ENCODE results near the gene HRG.
"Not testable (repeated sequence)": the region's sequence is repeated elsewhere in the genome, so short reads cannot be mapped to it uniquely, and the experiment has no call there.

Gene HRG, protein sequence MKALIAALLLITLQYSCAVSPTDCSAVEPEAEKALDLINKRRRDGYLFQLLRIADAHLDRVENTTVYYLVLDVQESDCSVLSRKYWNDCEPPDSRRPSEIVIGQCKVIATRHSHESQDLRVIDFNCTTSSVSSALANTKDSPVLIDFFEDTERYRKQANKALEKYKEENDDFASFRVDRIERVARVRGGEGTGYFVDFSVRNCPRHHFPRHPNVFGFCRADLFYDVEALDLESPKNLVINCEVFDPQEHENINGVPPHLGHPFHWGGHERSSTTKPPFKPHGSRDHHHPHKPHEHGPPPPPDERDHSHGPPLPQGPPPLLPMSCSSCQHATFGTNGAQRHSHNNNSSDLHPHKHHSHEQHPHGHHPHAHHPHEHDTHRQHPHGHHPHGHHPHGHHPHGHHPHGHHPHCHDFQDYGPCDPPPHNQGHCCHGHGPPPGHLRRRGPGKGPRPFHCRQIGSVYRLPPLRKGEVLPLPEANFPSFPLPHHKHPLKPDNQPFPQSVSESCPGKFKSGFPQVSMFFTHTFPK

DNA sequence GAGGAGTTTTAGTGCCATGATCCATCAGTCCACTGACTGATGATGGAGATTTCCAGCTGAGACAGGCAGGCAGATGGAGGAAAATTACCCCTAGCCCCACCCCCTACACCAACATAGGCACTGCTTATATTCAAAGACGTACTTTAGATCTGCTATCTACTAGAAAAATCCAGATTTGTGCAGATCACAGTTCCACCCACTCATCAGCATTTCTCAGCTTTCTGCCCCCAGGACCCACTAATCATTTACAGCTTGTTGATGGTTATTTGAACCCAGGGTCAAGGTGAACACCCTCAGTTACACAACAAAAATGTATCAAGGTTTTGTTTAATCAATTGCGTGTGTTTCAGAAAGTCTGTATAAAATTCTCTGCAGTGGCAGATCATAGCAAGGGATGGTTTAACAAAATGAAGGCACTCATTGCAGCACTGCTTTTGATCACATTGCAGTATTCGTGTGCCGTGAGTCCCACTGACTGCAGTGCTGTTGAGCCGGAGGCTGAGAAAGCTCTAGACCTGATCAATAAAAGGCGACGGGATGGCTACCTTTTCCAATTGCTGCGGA is at the start of gene HRG:
Gene HRG, plus strand, starts transcription at position 390 of the 564 bp plus-strand sequence. Its CDS starts 18 bp downstream, at position 408.
- no peak for DNase-seq (ENCODE audit: low read depth in 1 of 2, low spot score in 1 of 2)

DNA sequence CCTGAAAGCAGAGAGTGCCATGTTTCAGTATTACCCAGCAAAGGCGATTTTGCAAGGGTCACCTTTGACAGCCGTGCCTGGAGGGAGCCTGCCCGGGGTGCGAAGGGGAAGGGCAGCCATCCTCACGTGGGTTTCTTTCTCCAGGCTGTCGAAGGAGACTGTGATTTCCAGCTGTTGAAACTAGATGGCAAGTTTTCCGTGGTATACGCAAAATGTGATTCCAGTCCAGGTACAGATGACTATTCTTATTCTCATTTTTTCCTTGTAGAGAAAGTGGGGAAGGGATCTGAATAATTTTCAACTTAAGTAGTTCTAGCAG is 49.6 kb upstream of the HRG start:
- DNase-seq (ENCODE audit: low read depth in 1 of 2, low spot score in 1 of 2) = no peak

DNA sequence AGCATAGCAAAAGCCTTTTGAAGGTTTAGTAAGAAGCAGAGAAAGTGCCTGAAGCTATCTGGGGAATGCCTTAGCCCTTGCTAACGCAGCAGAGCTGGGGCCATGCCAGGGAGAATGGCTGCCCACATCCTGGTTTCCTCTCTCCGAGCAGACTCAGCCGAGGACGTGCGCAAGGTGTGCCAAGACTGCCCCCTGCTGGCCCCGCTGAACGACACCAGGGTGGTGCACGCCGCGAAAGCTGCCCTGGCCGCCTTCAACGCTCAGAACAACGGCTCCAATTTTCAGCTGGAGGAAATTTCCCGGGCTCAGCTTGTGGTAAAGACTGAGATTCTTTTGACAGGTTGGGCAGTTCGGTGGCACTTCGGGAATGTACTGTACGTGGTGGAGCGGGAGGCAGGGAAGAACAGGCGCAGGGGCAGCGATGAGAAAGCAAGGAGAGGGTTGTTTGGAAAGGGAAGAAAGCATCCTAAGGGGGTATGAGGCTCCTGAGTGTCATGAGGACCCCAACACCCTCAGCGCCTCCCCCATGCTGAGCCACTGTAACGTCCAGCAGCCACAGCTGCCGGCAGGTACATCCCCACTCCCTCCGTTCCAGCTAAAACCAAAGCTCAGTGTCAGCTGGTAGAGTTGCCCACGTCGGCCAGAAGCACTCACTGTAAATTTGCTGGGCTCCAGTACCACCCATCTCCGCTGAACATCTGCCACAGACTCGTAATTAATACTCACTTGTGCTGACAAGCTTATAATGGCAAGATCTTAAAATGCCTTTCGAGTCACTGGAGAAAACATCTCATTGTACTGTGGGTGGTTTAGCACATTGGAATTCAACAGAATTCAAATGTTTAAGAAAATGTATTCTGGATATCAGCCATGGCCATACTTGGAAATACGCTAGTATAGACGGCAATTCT is 48.5 kb upstream of the HRG start:
- DNase-seq (ENCODE audit: low read depth in 1 of 2, low spot score in 1 of 2) = peak; percentile 70 to 81

DNA sequence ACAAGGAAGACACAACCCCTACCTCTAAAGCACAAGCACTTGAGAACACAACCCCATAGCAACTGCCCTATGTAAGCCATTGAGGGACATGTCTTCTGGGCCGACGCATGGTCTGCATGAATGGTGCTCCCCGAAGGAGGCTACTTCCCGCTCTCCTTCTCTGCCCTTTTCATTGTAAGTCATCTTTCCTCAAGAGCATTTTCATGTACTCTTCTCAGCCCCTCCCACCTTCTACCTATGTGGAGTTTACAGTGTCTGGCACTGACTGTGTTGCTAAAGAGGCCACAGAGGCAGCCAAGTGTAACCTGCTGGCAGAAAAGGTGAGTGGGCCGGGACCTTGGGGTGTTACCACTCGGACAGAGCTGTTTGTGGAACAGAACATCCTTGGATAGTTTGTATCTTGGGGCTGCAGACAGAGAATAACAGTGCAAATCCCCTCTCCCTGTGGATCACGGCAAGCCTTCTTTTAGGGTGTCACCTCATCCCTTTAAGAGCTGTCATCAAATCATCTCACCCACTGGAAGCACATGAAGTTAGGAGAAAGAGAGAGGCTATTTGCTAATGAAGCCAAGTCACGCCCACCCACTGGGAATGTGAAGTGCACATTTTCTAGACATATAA is 47.4 kb upstream of the HRG start:
- no peak for DNase-seq (ENCODE audit: low read depth in 1 of 2, low spot score in 1 of 2)

DNA sequence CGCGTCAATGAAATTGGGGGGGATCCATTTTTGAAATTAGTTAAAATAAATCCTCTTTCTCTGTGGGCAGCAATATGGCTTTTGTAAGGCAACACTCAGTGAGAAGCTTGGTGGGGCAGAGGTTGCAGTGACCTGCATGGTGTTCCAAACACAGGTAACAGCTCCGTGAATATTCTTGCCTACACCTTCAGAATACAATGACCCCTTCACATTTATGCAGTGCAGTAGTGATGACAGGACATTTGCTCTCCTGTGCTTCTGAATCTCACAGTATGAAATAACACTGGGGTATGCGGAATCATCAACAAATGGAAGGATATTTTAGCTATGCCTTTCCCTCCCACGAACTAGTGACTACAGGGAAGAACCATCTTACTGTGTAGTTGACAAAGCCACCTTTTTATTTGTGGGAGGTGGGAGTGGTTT is 46.0 kb upstream of the HRG start:
- DNase-seq (ENCODE audit: low read depth in 1 of 2, low spot score in 1 of 2) = no peak

DNA sequence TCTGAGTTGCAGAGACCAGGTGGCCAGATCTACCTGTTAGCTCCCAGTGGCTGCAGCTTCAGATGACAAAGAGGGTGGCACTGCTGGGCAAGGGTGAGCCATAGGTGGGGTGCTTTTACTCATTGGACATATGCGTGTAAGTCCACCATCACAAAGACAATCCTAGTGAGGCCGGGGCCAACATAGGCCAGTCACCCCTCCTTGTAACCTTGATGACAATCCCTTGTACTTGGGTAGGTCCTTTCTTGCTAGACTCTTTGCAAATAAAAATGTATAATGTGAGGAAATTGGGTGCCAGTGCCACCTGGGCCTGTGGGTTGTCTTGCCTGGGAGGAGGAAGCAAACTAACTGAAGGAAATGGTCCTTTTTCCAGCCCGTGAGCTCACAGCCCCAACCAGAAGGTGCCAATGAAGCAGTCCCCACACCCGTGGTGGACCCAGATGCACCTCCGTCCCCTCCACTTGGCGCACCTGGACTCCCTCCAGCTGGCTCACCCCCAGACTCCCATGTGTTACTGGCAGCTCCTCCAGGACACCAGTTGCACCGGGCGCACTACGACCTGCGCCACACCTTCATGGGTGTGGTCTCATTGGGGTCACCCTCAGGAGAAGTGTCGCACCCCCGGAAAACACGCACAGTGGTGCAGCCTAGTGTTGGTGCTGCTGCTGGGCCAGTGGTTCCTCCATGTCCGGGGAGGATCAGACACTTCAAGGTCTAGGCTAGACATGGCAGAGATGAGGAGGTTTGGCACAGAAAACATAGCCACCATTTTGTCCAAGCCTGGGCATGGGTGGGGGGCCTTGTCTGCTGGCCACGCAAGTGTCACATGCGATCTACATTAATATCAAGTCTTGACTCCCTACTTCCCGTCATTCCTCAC is 45.4 kb upstream of the HRG start:
- no peak for DNase-seq (ENCODE audit: low read depth in 1 of 2, low spot score in 1 of 2)

DNA sequence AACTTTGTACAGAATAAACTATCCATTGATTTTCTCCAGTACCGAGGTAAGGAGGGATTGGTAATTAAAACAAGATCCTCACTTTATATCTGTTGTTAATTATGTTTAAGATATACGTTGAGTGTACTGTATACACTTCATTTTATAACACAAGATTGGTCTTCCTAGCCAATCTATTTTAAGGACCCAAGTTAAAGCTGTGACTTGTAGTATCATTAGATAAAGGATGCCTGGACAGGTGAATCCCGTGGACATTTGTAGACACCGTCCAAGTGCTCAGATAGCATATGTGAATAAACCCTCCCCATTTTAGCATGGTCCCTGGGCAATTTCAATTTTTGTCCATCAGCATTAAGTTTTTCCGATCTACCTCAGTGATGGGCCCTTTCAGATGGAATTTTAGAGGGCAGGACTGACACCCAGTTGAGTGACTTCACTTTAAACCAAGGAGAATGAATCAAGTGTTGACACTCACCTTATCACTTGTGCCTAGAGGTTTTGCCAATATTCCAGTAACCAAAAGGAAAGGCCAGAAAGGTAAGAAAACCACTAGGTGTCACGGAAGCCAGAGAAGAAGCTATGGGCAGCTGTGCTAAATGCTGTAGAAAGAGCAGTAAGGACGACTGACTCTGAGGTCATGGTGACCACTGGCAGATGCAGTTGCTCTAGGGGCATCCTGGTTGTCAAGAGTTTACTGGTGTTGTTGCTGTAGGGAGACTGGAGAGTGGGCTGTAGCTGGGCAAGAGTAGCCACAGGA is 43.7 kb upstream of the HRG start:
- DNase-seq (ENCODE audit: low read depth in 1 of 2, low spot score in 1 of 2) = no peak

DNA sequence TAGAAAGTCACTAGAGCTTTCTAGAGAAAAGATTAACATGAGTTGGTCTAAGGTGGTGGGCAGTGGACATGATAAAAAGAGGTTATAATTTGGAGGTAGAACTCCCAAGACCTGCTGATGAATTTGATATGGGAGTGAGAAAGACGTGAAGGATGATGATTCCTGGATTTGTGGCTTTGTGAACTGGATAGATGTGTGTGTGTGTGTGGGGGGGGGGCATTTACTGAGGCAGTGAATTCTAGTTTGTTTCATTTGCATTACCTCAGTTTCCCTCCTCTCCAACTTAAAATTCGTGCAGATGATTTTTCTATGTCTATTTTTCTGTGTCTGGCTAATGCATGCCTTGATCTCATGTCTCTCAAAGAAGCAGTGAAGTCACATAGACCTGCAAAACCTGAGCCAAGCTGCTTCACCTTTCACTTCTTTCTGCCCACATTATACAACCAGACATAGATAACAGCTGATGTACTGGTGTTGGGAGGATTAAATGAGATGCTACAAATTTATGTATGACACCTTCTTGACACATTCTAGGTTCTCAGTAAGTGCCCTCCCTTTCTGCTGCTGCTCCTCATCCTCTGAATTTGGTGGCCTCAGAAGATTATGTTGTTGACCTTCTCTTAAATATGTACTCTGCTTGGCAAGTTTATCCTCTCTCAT is 43.0 kb upstream of the HRG start:
- no peak for DNase-seq (ENCODE audit: low read depth in 1 of 2, low spot score in 1 of 2)

DNA sequence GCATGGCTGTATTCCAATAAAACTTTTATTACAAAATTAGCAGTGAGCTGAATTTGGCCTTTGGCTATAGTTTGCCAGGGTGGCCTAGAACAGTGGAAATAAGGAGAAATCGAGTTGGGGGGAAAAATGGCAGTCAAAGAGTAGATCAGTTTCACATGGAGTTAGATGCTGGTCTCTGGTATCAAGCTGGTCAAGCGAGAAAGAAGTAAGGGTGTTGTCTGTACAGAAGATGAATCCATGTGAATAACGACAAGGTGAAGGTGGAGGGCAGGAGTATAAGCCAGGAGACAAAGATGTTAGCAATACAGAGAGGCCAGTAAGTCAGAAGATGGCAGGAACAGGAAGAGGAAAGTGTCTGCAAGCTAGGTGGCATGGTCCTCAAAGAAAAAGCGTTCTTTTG is 41.2 kb upstream of the HRG start:
- DNase-seq (ENCODE audit: low read depth in 1 of 2, low spot score in 1 of 2) = no peak

DNA sequence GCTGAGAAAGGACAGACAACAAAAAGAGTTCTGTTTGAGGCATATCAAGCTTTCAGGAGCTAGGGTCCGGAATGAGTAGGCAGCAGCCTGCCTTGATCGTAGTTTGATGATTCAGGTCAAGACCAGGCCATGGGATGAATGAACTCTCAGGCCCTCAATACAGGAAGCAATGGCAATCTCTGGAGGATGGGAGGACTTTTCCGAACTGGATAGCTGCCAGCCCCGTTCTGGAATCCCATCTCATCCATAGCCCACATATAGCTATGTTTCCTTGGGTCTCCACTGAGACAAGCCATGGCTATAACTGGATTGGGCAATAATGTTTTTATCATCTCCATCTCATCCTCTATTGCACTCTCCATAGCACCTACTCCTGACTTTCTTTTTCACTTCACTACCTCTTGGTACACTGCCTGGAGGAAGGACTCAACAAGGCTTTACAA is 40.2 kb upstream of the HRG start:
- no peak for DNase-seq (ENCODE audit: low read depth in 1 of 2, low spot score in 1 of 2)

DNA sequence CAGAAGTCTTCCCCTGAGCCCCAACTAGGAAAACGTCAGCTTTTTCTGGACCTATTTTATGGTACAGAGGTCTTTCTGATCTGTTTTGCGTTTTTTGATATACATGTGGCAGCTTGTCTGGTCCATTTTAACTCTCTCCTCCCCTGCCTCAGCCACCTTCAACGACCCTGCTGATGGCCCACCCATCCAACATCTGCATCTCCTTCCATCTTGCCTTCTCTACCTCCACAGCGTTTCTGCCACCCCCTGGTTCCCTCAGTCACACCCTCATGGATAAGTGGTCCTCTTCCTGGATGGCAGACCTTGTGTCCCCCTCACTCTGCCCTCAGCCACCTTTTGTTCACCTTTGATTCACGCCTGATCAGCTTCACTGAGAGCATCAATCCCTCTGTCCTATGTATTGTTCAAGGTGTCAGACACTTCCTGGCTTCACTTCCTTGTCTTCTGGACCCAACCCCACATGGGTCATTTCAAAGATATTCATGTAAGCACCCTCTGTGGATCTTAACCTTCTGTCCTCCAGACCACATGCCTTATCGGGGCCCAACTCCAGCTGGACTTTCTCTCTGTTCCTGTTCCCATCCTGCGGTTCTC is 39.5 kb upstream of the HRG start:
- DNase-seq (ENCODE audit: low read depth in 1 of 2, low spot score in 1 of 2) = no peak

DNA sequence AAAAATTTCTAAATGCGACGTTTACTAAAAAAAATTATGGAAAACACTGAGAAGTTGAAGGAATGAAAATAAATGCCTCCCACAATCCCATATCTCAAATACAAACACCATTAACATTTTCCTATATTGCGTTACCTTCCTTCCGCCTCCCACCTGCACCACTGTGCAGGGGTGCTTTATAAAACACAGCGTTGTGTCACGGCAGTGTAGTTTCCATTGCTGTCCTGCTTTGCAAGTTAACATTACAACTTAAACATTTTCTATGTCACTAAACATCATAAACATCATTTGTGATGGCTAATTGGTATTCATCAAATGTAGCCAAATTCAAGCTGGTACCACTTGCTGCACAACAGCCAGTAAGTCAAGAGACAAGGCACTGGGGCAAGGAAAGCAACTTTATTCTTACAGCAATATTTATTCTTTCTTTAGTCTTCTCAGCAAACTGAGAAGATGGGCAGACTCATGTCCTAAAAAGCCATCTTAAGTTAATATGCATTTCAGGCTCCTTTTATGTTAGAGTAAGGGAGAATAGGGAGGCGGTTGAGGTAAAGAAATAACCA is 37.9 kb upstream of the HRG start:
- DNase-seq (ENCODE audit: low read depth in 1 of 2, low spot score in 1 of 2) = no peak

DNA sequence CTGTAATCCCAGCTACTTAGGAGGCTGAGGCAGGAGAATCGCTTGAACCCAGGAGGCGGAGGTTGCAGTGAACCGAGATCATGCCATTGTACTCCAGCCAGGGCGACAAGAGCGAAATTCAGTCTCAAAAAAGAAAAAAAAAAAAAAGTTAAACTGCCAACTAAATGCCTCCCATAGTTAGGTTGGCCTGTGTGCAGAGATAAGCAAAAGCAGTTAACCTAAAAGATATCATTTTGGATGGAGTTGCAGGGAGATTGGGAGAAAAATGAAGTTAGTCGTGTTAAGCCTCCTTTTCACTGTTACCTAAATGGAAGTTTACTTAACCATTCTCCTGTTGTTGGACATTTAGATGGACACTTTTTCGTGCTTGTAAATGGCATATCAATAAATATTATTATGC is 37.1 kb upstream of the HRG start:
- no peak for DNase-seq (ENCODE audit: low read depth in 1 of 2, low spot score in 1 of 2)

DNA sequence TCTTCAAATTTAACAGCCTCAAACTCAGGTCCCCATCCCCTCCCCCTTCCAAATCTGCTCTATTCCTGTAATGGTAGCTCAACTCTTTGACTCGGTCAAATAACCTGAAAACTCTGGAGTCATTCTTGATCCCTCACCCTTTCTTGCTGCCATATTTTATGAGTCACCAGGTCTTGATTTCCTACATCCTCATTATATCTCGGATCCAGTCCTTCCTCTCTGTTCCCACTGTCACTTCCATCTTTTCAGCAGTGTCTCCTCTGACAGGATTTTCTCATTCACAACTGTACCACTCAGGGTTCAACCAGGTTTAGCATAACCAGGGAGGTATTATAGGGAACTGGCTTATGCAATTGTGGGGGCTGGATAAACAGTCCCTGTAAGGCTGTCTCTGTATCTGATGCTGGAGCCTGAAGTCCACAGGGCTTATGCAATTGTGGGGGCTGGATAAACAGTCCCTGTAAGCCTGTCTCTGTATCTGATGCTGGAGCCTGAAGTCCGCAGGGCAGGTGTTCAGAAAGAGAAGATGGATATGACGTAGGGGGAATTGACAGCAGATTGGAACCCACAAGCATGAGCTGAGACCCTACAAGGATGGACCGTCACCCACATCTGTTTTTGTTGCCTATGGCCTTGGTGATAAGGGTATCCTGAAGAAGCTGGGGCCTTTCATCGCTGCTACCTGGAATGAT is 34.7 kb upstream of the HRG start:
- DNase-seq (ENCODE audit: low read depth in 1 of 2, low spot score in 1 of 2) = no peak

DNA sequence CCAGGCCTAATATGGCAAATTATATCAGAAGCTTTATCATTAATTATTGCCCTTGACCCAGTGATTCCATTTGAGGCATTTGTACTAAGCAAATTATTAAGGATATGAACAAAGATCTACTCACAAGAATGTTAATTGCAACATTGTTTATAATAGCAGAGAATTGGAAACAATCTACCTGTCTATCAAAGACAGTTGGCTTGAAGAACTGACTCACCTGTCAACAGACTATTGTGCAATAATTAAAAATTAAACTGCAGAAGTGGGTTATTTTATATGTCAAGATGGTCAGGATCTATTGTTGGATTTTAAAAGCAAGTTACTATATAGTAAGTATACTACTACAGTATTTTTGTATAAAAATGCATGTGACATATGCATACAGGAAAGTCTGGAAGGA is 32.3 kb upstream of the HRG start:
- no peak for DNase-seq (ENCODE audit: low read depth in 1 of 2, low spot score in 1 of 2)

DNA sequence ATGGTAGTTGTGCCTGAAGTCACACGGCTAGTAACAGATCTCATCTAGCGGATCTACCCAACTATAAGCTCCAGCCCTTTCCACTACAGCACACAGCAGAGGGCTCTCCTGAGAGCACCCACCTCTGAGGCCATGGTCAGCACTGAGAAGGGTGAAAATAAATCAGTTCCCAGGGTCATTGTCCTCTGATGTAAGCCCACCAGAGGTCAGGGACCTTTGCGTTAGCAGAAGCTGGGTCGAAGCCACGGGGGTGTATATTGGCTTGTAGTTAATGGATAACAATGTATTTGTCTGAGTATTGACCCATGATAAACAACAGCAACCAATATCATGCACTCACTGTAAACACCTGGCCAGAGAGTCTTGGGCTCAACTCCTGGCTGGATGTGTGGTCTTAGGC is 31.6 kb upstream of the HRG start:
- DNase-seq (ENCODE audit: low read depth in 1 of 2, low spot score in 1 of 2) = not testable (repeated sequence)

DNA sequence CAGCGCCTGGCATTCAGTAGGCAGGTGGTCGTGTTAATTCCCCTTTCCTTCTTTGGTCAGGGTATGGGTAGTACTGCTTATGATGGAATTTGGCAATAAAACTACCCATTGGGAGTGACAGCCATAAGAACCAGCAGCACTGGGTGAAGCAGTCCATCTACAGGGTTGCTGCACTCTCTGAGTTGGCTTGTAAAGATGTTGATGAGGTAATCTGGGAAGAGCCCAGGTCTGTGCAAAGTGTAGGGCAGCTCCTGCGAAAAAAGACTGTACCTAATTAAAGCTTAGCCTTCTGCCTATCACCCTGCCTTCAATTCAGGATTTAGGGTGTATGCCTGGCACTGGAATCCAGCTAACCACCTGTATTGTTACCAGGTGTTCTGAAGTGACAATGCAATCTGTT is 30.3 kb upstream of the HRG start:
- no peak for DNase-seq (ENCODE audit: low read depth in 1 of 2, low spot score in 1 of 2)

DNA sequence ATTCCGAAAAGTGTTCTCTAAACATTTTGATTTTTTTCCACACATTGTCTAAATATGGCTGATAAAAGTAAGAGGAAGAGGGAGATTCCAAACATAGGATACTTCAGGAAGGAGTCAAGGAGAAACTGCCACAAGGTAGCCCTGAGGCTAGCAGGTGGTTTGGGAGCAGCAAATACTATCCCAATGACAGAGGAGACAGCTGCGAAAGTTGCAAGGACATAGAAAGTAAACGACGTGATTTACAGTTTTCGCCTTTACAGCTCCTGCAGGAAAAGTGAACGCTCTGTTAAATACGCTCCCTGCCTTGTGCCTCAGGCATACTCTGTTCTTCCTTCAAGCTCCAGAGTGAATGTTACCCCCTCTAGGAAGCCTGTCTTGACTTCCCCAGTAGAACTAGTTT is 29.3 kb upstream of the HRG start:
- DNase-seq (ENCODE audit: low read depth in 1 of 2, low spot score in 1 of 2) = no peak

Data from activated CD4-positive, alpha-beta T cell treated with anti-CD3 and anti-CD28 coated beads, Interleukin-2, amount 50 U/mL, for 24 hours (primary cell).